ENCODE measurements around the gene FLOT1.

Gene FLOT1

DNA sequence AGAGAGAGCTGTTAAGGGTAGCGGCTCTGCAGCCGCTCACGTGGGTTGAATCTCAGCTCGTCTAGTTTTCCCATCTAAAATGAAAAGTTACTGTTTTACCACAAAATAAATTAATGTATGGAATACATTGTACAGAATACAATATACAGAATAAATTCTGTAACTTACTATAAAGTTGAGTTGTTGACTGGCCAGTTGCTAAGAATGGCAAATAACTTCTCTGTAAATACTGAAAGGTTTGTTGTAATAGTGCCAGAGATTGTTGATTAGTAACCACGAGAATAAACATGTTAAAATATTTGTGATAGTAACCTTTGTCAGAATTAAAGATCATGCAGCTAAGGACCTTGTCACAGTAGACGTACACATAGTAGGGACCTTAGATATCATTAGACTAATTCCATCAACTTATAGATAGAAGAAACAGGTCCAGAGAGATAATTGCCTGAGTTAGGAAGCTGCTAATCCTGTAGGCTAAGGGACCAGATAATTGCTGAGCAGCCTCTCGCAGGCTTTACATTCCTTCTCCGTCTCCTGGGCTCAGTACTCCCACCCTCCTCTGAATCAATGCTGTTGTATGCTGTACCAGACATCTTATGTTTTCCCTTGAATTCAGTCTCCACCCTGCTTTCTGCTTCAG lies 51.2 kb downstream of the FLOT1 start:
- no peak for DNase-seq

GRCh38 chr6:30690403-30691207 lies 51.9 kb downstream of the FLOT1 start, which contains the start of gene NRM:
Gene NRM, minus strand, starts transcription at chr6:30690984. Its CDS starts 10 bp downstream, at chr6:30690974.
- peak; percentile 84 for DNase-seq

DNA sequence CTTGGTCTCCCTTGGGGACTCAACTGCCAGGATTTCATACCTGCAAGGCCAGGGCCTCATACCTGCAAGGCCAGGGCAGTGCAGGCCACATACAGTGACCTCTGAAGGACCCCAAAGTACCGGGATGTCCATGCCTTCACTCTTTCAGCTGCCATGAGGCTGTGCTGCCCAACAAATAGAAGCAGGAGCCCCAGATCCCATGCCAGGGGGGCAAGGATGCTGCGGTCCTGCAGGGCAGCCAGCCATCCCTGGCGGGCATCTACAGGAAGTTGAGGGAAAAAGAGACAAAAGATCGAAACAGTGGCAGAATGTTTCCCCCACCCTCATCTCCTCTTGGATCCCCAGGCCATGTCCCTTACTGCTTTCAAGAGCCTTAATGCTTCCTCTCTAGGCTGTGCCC lies 52.5 kb downstream of the FLOT1 start:
- no peak for DNase-seq

- DNase-seq, result no peak
Observed at GRCh38 chr6:30689022-30689865, 53.2 kb downstream of the FLOT1 start.

DNA sequence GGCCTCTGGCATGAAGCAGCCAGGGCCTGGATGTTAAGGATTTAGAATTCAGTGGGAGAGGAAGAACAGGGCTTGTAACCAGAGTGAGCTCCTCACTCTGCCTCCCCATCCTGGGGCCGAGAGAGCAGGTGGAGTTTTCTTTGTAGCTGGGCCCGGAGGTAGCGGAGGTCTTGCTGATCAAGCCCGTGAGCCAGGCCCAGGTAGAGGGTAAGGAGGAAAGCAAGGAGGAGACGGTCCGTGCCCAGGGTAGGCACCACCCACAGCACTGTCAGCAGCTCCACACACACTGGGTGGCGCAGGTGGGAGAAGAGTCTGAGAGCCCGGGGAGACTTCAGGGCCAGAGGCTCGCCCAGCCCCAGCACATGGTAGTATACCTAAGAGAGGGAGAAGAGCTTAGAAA lies 53.9 kb downstream of the FLOT1 start:
- no peak for DNase-seq

DNA sequence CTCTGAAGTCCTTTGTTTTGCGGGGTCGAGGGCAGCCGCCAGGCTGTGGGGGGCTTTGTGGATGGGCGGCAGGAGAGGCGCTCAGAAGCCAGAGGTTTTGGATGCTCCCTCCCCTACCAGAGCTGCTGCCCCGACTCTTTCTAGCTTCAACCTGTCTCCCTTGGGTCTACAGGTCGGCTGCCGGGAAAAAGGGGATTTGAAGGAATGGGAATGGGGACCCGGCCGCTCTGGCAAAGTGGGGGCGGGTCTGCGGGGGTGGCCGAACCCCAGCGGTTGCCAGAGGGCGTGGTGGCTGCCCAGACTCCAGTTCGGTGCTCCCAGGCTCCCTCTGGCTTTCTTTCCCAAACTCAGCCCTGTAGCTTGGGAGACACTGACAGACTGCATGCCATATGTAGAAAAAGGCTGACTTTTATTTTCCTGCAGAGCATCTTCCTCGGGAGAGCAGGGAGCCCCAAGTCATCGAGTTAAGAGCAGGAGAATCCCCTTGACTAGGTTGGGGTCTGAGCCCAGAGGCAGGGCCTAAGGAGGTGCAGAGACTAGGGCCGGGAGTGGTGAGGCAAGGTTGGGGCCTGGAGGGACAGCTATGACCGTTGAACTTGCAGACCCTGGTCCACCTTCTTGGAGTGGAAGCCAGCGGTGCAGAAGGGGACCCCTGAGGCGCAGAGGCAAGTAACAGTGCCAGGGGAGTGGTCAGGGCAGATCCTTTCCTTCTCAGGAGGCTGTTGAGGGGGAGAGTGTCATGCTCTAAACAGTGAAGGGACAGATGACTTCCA lies 54.6 kb downstream of the FLOT1 start:
- DNase-seq, result peak; percentile 42

DNA sequence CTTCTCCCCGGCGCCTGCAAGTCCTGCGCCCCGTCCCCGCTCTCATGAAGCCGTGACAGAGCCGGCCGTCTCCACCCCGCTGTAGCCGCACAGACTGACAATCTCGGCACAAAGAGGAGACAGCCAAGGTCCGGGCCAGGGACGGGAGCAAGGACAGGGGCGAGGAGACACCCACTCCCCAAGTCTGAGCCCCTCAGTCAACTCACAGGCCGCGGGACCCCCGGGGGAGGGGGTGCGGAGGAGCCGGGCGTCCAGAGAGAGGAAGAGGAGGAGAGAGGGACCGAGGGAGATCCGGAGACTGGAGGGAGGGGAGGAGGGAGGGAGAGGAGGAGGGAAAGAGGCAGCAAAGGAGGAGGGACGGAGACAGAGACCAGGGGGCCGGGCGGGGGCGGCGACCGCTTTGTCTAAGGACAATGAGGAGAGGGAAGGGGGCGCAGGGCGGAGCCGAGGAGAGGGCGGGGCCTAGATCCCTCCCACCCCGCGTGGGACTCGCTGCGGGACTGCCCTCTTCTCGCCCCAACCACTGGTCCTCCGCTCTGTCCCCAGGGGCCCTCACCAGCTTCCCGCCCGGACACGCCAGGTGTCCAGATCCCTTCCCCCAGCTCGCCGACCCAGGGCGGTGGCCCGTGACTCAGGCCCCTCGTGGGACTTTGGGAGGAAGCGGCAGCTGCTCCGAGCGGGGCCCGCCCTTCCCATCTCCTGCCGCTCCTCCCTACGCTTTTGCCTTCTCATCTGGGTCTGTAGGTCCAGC lies 55.4 kb downstream of the FLOT1 start:
- DNase-seq, result peak; percentile 97

GRCh38 chr6:30686009-30686907 lies 56.2 kb downstream of the FLOT1 start, which contains the start of gene PPP1R18:
Gene PPP1R18, minus strand, starts transcription at chr6:30686645. Its CDS starts 627 bp downstream, at chr6:30686018.
- DNase-seq, result peak; percentile 57

DNA sequence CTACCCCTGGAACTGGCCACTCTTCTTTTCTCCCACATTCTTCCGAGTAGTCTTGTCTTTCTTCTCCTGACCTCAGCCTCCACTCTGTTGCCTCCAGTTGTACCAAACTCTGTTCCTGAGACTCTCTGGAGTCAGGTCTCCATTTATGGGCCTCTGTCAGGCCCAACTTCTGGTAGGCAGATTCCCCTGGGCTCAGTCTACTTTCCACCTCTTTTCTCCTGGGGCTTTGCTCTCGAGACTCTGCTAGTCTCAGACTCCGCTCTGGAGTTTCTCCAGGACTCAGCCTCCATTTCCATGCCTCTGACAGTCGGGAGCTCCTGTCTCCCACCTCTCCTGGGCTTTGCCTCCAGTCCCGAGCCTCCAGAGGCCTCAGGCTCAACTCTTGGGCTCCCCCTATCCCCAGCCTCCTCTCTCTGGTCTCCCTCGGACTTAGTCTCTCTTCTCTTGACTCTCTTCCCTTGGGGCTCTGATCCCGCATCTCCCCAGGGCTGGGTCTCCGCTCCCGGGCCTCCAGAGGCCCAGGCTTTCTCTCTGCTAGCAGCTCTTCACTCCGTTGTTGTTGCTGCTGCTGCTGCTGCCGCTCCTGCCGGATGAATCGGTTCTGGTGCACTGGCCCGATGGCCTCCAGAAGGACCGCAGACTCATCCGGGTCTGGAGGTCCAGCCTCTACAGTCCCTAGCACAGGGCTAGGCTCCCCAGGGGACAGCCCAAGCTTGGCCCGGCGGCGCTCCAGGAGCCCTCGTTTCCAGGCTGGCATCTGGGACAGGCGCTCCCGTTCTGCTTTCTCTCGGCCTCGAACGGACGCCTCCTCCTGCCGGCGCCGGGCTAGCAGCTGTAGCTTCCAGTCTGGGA lies 57.1 kb downstream of the FLOT1 start:
- DNase-seq, result peak; percentile 20

GRCh38 chr6:30684386-30685156 lies 57.9 kb downstream of the FLOT1 start:
- peak; percentile 49 for DNase-seq

DNA sequence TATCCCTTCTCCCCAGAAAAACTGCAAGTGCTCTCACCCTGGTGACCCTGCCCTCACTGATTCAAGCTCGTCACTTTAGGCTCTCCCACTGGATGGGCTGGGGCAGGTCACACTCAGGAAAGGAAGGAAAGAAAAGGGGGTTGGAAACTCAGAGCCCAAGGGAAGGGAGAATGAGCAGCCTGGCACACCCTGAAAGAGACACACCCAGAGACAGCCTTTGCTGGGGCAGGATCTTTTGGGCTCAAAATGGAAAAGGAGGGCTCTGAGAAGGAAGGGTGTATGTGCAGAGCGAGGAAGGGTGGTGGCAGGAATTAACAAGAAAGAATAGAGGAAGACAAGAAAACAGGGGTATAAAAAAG lies 58.5 kb downstream of the FLOT1 start:
- no peak for DNase-seq

DNA sequence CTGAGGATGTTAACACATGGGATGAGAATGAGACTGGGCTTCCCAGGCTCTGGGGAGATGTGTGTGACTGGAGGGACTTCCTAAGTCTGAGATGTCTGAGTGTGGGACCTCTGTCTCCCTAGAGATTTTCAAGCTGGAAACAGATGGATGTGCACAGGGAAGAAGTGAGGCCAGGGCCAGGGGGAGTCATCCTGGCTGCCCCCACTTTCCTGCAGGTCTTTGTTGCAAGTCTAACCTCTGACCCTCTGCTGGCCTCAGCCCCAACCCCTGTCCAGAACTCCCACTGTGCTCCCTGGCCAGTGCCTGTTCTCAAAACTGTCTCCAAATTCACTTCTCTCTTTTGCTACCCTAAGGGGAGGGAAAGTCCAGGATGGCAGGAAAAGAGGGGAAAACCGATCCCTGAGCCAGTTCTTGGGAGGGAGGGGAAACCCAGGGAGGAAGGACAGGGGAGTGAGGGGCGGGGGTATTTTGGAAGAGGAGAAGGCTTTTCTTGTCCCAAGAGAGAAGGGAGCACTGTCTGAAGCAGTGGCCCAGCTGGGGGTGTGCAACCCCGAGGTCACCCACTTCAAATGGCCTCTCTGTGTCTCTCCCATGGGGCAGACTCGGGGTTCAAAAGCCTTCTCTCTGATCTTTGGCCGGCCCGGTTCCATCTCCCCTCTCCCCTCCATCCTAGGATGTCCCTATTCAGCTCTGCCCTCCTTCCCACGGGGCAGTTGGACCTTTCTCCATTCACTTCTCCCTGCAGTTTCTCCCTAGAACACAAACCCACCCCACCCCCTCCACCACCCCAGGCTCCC lies 59.1 kb downstream of the FLOT1 start:
- DNase-seq, result no peak

DNA sequence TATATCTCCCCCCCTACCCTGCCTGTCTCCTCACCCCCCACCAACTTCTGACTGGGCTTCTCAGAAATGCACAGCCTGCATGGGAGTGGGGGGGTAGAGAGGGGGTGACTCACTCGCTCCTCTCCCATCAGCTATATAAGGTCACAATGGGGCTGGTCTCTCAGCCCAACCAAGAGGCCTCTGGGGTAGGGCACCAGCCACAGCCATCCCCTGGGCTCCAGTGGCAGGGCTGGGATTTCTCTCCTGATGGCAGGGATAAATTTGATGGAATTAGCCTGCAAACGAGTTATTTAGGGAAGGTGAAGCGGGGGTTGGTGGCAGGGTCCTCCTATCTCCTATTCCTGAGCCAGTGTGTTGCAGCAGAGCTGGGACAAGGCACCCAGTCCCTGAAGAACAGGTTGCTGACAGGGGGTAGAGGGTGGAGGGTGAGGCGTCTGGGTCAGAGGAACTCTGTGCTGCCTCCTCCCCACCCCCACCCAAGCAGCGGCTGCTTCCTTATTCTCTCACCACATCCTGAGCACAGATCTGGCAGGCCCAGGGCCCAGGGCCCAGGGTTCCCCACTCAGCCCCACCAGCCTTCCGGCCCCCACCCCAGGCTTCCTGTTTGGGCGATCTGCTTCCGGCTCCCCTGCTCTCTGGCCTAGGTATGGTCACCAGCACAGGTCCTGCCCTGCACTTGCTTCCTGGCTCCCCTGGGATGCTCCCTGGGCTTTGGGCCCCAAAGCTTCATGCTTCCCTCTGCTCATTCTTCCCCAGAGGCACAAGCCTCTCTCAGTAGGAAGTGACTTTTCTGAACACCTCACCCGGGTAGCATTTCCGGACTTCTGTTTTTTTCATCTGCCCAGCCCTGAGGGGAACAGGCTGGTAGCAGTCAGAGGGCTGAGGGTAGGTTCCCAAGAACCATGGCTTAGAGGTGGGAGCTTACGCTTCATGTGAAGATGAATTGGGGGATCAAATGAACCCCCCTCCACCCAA lies 60.1 kb downstream of the FLOT1 start:
- peak; percentile 93 for DNase-seq

GRCh38 chr6:30681766-30682142 lies 60.7 kb downstream of the FLOT1 start:
- no peak for DNase-seq

- DNase-seq, result no peak
Observed at GRCh38 chr6:30679765-30680535, 62.5 kb downstream of the FLOT1 start.
